Neuronal stem cell (in vitro differentiated cells): Measurements from ENCODE around the gene DPH6. TPM values are rescaled to one million over a fixed set of nuclear protein-coding genes. Genes with fewer than 3 reads are reported as not detected.
"Not testable (repeated sequence)": the region's sequence is repeated elsewhere in the genome, so short reads cannot be mapped to it uniquely, and the experiment has no call there.

Source experiments
- DNase-seq: peaks from one replicate; pipeline ENCODE4 v3.0.0-alpha.2; 2013; ENCODE audit warnings: low spot score
- H2AFZ ChIP-seq: one replicate; pipeline ENCODE4 v1.6.1; 2013; ENCODE audit warnings: mild to moderate bottlenecking, low read length, inconsistent platforms
- H2AK5ac ChIP-seq: 2 replicates; pipeline ENCODE4 v1.6.1; 2013; ENCODE audit warnings: low read depth, mild to moderate bottlenecking, inconsistent platforms, low read length, moderate library complexity, mixed read lengths
- H2BK120ac ChIP-seq: 2 replicates; pipeline ENCODE4 v1.6.1; 2013; ENCODE audit warnings: low read depth, mild to moderate bottlenecking, inconsistent platforms, low read length, moderate library complexity, mixed read lengths
- H2BK12ac ChIP-seq: one replicate; pipeline ENCODE4 v1.6.1; 2013; ENCODE audit warnings: low read length, inconsistent platforms
- H2BK15ac ChIP-seq: 2 replicates; pipeline ENCODE4 v1.6.1; 2013; ENCODE audit warnings: mild to moderate bottlenecking, low read length, inconsistent platforms, mixed read lengths
- H2BK5ac ChIP-seq: one replicate; pipeline ENCODE4 v1.6.1; 2013; ENCODE audit warnings: inconsistent platforms, mild to moderate bottlenecking, low read length, moderate library complexity
- H3K14ac ChIP-seq: one replicate; pipeline ENCODE4 v1.6.1; 2013; ENCODE audit warnings: low read length, inconsistent platforms
- H3K18ac ChIP-seq: 2 replicates; pipeline ENCODE4 v1.6.1; 2013; ENCODE audit warnings: low read length, inconsistent platforms
- H3K23ac ChIP-seq: 2 replicates; pipeline ENCODE4 v1.6.1; 2013; ENCODE audit warnings: low read depth, mild to moderate bottlenecking, mixed read lengths, low read length, inconsistent platforms; ENCODE audit not compliant: poor library complexity
- H3K27ac ChIP-seq: replicated peaks from 3 replicates; pipeline ENCODE4 v1.5.1; 2013; ENCODE audit warnings: low read length, inconsistent platforms
- H3K27me3 ChIP-seq, 3 experiments: 2 replicates each; pipeline ENCODE4 v1.6.1; 2013; ENCODE audit warnings: low read length in 3 of 3, mild to moderate bottlenecking in 2 of 3, inconsistent platforms in 1 of 3, low read depth in 1 of 3, mixed read lengths in 1 of 3, moderate library complexity in 1 of 3; ENCODE audit not compliant: control insufficient read depth in 3 of 3, insufficient read depth in 3 of 3
- H3K36me3 ChIP-seq, 2 donors: replicated peaks in 1 of 2; 2 replicates each; pipeline ENCODE4 v1.6.1; 2013; ENCODE audit warnings: low read length in 2 of 2; ENCODE audit not compliant: control insufficient read depth in 2 of 2, insufficient read depth in 2 of 2
- H3K4ac ChIP-seq: 2 replicates; pipeline ENCODE4 v1.6.1; 2013; ENCODE audit warnings: inconsistent platforms, mild to moderate bottlenecking, low read length, moderate library complexity
- H3K4me1 ChIP-seq, 2 donors: 1 replicate in 1 of 2; 2 replicates in 1 of 2; pipeline ENCODE4 v1.6.1; 2013; ENCODE audit warnings: low read length in 2 of 2, low read depth in 1 of 2; ENCODE audit not compliant: control insufficient read depth in 2 of 2, insufficient read depth in 1 of 2
- H3K4me2 ChIP-seq: one replicate; pipeline ENCODE4 v1.6.1; 2013; ENCODE audit warnings: mild to moderate bottlenecking, low read length, inconsistent platforms; ENCODE audit not compliant: insufficient read depth, poor library complexity, severe bottlenecking
- H3K4me3 ChIP-seq, 2 donors: 2 replicates each; pipeline ENCODE4 v1.5.1; 2013; ENCODE audit warnings: low read length in 2 of 2, mild to moderate bottlenecking in 2 of 2, inconsistent platforms in 1 of 2, moderate library complexity in 1 of 2
- H3K79me1 ChIP-seq: one replicate; pipeline ENCODE4 v1.6.1; 2013; ENCODE audit warnings: low read depth, mild to moderate bottlenecking, inconsistent platforms, low read length, moderate library complexity
- H3K9ac ChIP-seq: one replicate; pipeline ENCODE4 v1.6.1; 2013; ENCODE audit warnings: mild to moderate bottlenecking, low read depth, low read length, inconsistent platforms; ENCODE audit not compliant: poor library complexity
- H3K9me3 ChIP-seq, 2 donors: replicated peaks in 1 of 2; 2 replicates each; pipeline versions ENCODE3 to v1.6.1; 2013; ENCODE audit warnings: low read length in 2 of 2, mild to moderate bottlenecking in 2 of 2, inconsistent platforms in 1 of 2, low read depth in 1 of 2, mixed read lengths in 1 of 2, moderate library complexity in 1 of 2; ENCODE audit not compliant: control insufficient read depth in 2 of 2, insufficient read depth in 1 of 2
- H4K8ac ChIP-seq: one replicate; pipeline ENCODE4 v1.6.1; 2013; ENCODE audit warnings: low read depth, mild to moderate bottlenecking, inconsistent platforms, low read length, moderate library complexity
- H4K91ac ChIP-seq: one replicate; pipeline ENCODE4 v1.6.1; 2013; ENCODE audit warnings: low read length, low read depth, mild to moderate bottlenecking, inconsistent platforms; ENCODE audit not compliant: poor library complexity
- WGBS, 2 donors: extraction: QIAGEN DNeasy Blood & Tissue Kit; methylation state at CpG; one replicate each; pipeline ENCODE4 v1.1.7; 2013; ENCODE audit warnings: missing lambda C conversion rate in 2 of 2, mixed read lengths in 1 of 2; ENCODE audit not compliant: insufficient read length in 2 of 2, insufficient replicate concordance in 1 of 2; ENCODE audit errors: extremely low coverage in 2 of 2; 5-methylcytosine and 5-hydroxymethylcytosine counted together
- polyA plus RNA-seq, 2 experiments: library from polyadenylated mRNA; stranded (reverse); fragments of 200-250 nt; gene quantifications; one replicate each; pipeline ENCODE4 v1.2.3, GENCODE V29; 2013

Gene DPH6
- 15.7 TPM for polyA plus RNA-seq (2013, experiment 1 of 2)
- 15.9 TPM for polyA plus RNA-seq (2013, experiment 2 of 2)

GRCh38 chr15:35545824-35546510 is at the start of gene DPH6:
DPH6 (minus strand) TSS chr15:35546165; CDS start chr15:35546141, 24 bp downstream.
- peak within 1 kb of the TSS; percentile 96 for H3K27ac ChIP-seq
- peak within 1 kb of the TSS; percentile 90 for H4K8ac ChIP-seq
- peaks cover 9 to 13% of the 10 kb centered on the region in 2 donors for H3K4me1 ChIP-seq
- peak within 1 kb of the TSS; percentile 13 for H2BK120ac ChIP-seq
- H3K23ac ChIP-seq: peak within 1 kb of the TSS; percentile 95
- peak within 1 kb of the TSS; percentile 99 for H3K18ac ChIP-seq
- no peak within 1 kb of the TSS for H3K4ac ChIP-seq
- peak within 1 kb of the TSS; percentile 91 for H2AFZ ChIP-seq
- H2BK12ac ChIP-seq: no peak within 1 kb of the TSS
- H3K9me3 ChIP-seq: peaks cover 0 to 3% of the 10 kb centered on the region in 2 donors
- H2BK15ac ChIP-seq: peak within 1 kb of the TSS; percentile 76
- no peaks in the 10 kb centered on the region for H3K79me1 ChIP-seq
- H3K14ac ChIP-seq: no peak within 1 kb of the TSS
- H3K4me3 ChIP-seq: peak within 1 kb of the TSS; percentile 60 to 95
- peak within 1 kb of the TSS; percentile 97 for H3K9ac ChIP-seq
- H2AK5ac ChIP-seq: no peak within 1 kb of the TSS
- no peaks in the 10 kb centered on the region for H3K27me3 ChIP-seq
- no peak within 1 kb of the TSS for H4K91ac ChIP-seq
- H3K36me3 ChIP-seq: no peaks in the 10 kb centered on the region
- H3K4me2 ChIP-seq: peak within 1 kb of the TSS; percentile 83
- peak; percentile 79 for DNase-seq
- WGBS, 2 donors: no CpG with 5 or more reads among the region's 66 CpGs
- peak within 1 kb of the TSS; percentile 94 for H2BK5ac ChIP-seq

- no CpG with 5 or more reads among the region's 1 CpG for WGBS, 2 donors
- peaks cover 0 to 2% of the 10 kb centered on the region in 2 donors for H3K4me1 ChIP-seq
- H2BK12ac ChIP-seq: no peak overlapping the region
- no peaks in the 10 kb centered on the region for H3K36me3 ChIP-seq
- no peak overlapping the region for H3K4ac ChIP-seq
- no peak overlapping the region for H3K18ac ChIP-seq
- no peak overlapping the region for H3K9ac ChIP-seq
- no peak overlapping the region for H3K27ac ChIP-seq
- no peaks in the 10 kb centered on the region for H3K9me3 ChIP-seq
- no peak overlapping the region for H3K4me3 ChIP-seq
- no peak overlapping the region for H2BK5ac ChIP-seq
- no peak overlapping the region for H2BK120ac ChIP-seq
- no peak overlapping the region for H4K8ac ChIP-seq
- DNase-seq: no peak
- no peaks in the 10 kb centered on the region for H3K27me3 ChIP-seq
- no peak overlapping the region for H2BK15ac ChIP-seq
- H2AFZ ChIP-seq: no peak overlapping the region
- no peak overlapping the region for H3K23ac ChIP-seq
- H3K4me2 ChIP-seq: no peak overlapping the region
- no peak overlapping the region for H2AK5ac ChIP-seq
- no peaks in the 10 kb centered on the region for H3K79me1 ChIP-seq
- H4K91ac ChIP-seq: no peak overlapping the region
- no peak overlapping the region for H3K14ac ChIP-seq
These were observed 49.7 kb upstream of the DPH6 start for GRCh38 chr15:35595656-35596055.

- H2BK120ac ChIP-seq, H2BK15ac ChIP-seq, H3K36me3 ChIP-seq, H4K91ac ChIP-seq, H2AK5ac ChIP-seq, H2BK12ac ChIP-seq, H3K27ac ChIP-seq, DNase-seq, H2AFZ ChIP-seq, H3K9me3 ChIP-seq, H3K23ac ChIP-seq, H3K9ac ChIP-seq, H3K18ac ChIP-seq, H3K14ac ChIP-seq, H3K4ac ChIP-seq, H3K27me3 ChIP-seq, H3K4me3 ChIP-seq, H3K4me1 ChIP-seq, H3K79me1 ChIP-seq, H2BK5ac ChIP-seq, H4K8ac ChIP-seq, H3K4me2 ChIP-seq: not testable (repeated sequence)
- WGBS, 2 donors: no CpG with 5 or more reads among the region's 2 CpGs
These were observed 46.0 kb upstream of the DPH6 start for GRCh38 chr15:35591987-35592386.

DNA sequence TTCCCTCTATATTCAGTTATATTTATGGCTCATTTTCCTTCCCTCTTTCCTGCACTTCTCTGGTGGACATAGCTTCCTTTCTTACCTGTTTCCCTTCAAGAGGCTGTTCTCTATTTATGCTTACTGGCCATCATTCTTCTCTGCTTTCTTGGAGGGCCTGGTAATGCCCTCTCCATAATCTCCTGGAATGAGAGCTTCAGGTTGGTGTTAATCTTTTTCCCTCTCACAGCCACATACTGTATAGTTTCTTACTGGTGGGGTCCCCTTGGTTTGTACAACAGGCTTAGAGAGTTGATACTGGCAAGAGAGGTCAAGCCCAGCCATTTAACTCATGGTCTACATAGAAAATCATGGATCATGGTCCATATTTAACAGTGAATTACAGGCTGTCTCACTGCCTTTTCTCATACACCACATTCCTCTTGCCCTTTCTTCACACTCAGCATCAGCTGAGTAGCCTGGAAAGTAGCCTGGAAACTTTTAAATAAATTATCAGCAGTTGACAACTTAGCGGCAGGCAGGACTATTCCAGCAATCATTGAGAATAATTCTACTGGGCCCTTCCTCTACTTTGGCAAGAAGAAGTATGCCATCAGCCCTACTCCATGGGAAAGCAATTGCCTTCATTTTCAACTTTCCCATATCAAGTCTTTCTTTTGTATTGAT is 38.0 kb upstream of the DPH6 start:
- Histone ChIP-seq H3K18ac (no peak overlapping the region), H2BK15ac (no peak overlapping the region), H2BK120ac (no peak overlapping the region), H3K4me3 (no peak overlapping the region), H2AFZ (no peak overlapping the region), H3K4me2 (no peak overlapping the region), H3K14ac (no peak overlapping the region), H4K91ac (no peak overlapping the region), H3K36me3 (no peaks in the 10 kb centered on the region), H2AK5ac (no peak overlapping the region), H2BK12ac (no peak overlapping the region), H3K9ac (no peak overlapping the region), H3K4ac (no peak overlapping the region), H2BK5ac (no peak overlapping the region), H3K23ac (no peak overlapping the region), H3K4me1 (no peaks in the 10 kb centered on the region), H4K8ac (no peak overlapping the region), H3K27me3 (no peaks in the 10 kb centered on the region), H3K27ac (no peak overlapping the region), H3K79me1 (no peaks in the 10 kb centered on the region), H3K9me3 (no peaks in the 10 kb centered on the region)
- no CpG with 5 or more reads among the region's 1 CpG for WGBS, 2 donors
- DNase-seq: no peak
